Measurements from ENCODE around the gene DNAAF5. TPM values are rescaled to one million over a fixed set of nuclear protein-coding genes. Genes with fewer than 3 reads are reported as not detected.

Gene DNAAF5
- polyA plus RNA-seq, 1 of the 3 experiments (the other 2 are of a cell fraction) = 58.5 TPM

DNA sequence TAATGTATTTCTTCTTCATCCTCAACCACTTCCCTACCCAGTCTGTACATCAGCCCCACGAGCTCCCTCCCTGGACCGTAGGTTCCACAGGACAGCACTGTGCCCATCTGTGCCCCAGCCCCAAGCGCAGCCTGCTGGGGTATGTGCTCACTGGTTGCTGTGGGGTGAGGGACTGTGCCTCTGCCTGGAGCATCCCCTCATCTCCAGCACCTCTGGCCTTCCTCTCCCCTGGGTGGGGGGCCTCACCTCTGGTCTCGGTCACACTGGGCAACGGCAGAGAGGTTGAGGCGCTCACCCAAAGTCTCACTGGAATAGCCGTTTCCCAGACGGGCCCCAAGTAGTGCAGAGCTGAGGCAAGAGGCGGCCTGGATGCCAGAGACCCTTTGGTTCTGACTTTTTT is 2.1 kb downstream of the DNAAF5 start:
- Histone ChIP-seq H3K9ac (peak overlapping the region; percentile 31; the same call in 1 of the 2 replicates), H4K20me1 (ENCODE audit: insufficient read depth) (no peaks in the 10 kb centered on the region), H3K9me2 (no peaks in the 10 kb centered on the region), H3F3A (replicated peaks; ENCODE audit: insufficient read depth) (no peaks in the 10 kb centered on the region), H3K4me2 (peak overlapping the region; percentile 90), H3K79me2 (ENCODE audit: insufficient read depth) (peaks cover 73% of the 10 kb centered on the region), H3K27ac (ENCODE audit: low read depth in 2 of 2, low read length in 1 of 2) (peak overlapping the region in 1 of 2 experiments; percentile 76; a peak in 2 of 4 replicates), H3K36me3 (replicated peaks in 1 of 2; ENCODE audit: control insufficient read depth in 1 of 2, insufficient read depth in 2 of 2, low read length in 1 of 2) (peaks cover 15 to 40% of the 10 kb centered on the region in 2 experiments), H3K4me1 (ENCODE audit: control insufficient read depth in 1 of 2, insufficient read depth in 2 of 2, low read depth in 1 of 2, low read length in 1 of 2) (peaks cover 7 to 25% of the 10 kb centered on the region in 2 experiments; a peak in 3 of 4 replicates), H3K4me3 (ENCODE audit: low read depth in 2 of 2, low read length in 1 of 2) (peak overlapping the region; percentile 66 to 83; a peak in 3 of 4 replicates), H2AFZ (ENCODE audit: low read depth) (no peak overlapping the region), H3K27me3 (ENCODE audit: insufficient read depth) (no peaks in the 10 kb centered on the region), H3K9me3 (no peaks in the 10 kb centered on the region)
- POLR2A ChIA-PET = interaction anchor here (0.8 to 2.0 kb wide), 5 partner anchors 13 to 64 kb away, joined by 3 to 25 read pairs (median 4); no protein-coding TSS in a partner anchor
- CTCF ChIA-PET = interaction anchor here (0.6 to 1.7 kb wide), 6 partner anchors 8 to 1295 kb away, joined by 4 to 10 read pairs (median 5); no protein-coding TSS in a partner anchor
- DNase-seq = no peak
- TF ChIP-seq USF1 (IDR thresholded peaks at IDR 0.05; ENCODE audit: borderline replicate concordance, low read depth) (no peak), POLR2AphosphoS5 (IDR thresholded peaks at IDR 0.05; ENCODE audit: low read depth, low read length) (no peak), IRF3 (IDR thresholded peaks at IDR 0.05; ENCODE audit: low read depth, low read length) (no peak), MXI1 (IDR thresholded peaks at IDR 0.05; ENCODE audit: low read depth, low read length) (no peak), CTCF (IDR thresholded peaks at IDR 0.05) (no peak), RXRA (IDR thresholded peaks at IDR 0.05; ENCODE audit: borderline replicate concordance, low read depth) (no peak), MEF2A (IDR thresholded peaks at IDR 0.05; ENCODE audit: borderline replicate concordance, low read depth) (no peak), RAD21 (IDR thresholded peaks at IDR 0.05; ENCODE audit: low read length) (no peak), NRF1 (IDR thresholded peaks at IDR 0.05; ENCODE audit: low read depth, low read length) (no peak), RCOR1 (IDR thresholded peaks at IDR 0.05; ENCODE audit: low read length) (no peak), SIN3A (IDR thresholded peaks at IDR 0.05; ENCODE audit: borderline replicate concordance, low read depth, low read length) (no peak), FOXM1 (IDR thresholded peaks at IDR 0.05; ENCODE audit: low read depth) (no peak), PBX3 (IDR thresholded peaks at IDR 0.05) (no peak), GATA2 (CRISPR knock-in tag; IDR thresholded peaks at IDR 0.05) (no peak), ELF1 (IDR thresholded peaks at IDR 0.05) (no peak), EP300 (IDR thresholded peaks at IDR 0.05; ENCODE audit: borderline replicate concordance in 1 of 2, low read depth in 1 of 2, low read length in 1 of 2) (no peak), CHD2 (IDR thresholded peaks at IDR 0.05; ENCODE audit: low read length, partially characterized antibody) (no peak), RFX5 (IDR thresholded peaks at IDR 0.05; ENCODE audit: low read length) (no peak)
- TF ChIP-seq, protein P1, sequence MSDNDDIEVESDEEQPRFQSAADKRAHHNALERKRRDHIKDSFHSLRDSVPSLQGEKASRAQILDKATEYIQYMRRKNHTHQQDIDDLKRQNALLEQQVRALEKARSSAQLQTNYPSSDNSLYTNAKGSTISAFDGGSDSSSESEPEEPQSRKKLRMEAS (IDR thresholded peaks at IDR 0.05; ENCODE audit: low read depth) = no peak
- 95% methylated on average over 9 of the region's 9 CpGs for WGBS (ENCODE audit: low lambda C conversion rate)
